ENCODE measurements around the gene VRK3. TPM values are rescaled to one million over a fixed set of nuclear protein-coding genes. Genes with fewer than 3 reads are reported as not detected.

Gene VRK3
- total and polyA plus RNA-seq, 3 donors from 2014 or later: 143 to 375 (median 237) TPM

DNA sequence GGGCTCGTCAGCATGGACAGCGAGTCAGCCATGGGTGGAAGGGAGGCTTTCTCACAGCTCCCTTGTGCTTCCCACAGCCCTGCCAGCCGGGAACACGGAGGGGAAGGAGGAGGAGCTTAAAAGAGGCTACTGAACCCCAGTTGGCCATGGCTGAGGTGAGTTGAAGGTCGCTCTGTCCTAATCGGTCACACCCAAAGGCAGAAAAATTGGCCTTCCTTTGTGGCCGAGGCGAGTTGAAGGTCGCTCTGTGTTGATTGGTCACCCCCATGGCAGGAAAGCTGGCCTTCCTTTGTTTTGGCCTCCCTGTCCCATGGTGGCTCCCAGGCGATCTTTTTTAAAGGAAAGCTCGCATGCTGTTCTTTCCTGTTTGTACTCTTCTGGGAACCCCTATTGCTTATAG, 5.8 kb upstream of the VRK3 start:
- 78 to 87% methylated on average over 10 to 11 of the region's 11 CpGs for WGBS, 2 donors
- TF ChIP-seq CTCF (IDR thresholded peaks at IDR 0.05) (no peak), POLR2A (IDR thresholded peaks at IDR 0.05) (no peak)
- H3K36me3 ChIP-seq (ENCODE audit: low read depth, missing control alignments): no peaks in the 10 kb centered on the region
- no peak overlapping the region for H3K4me3 ChIP-seq
- H3K4me1 ChIP-seq: peaks cover 10% of the 10 kb centered on the region
- no peak for DNase-seq
- no peaks in the 10 kb centered on the region for H3K27me3 ChIP-seq
- no peak overlapping the region for H3K27ac ChIP-seq
- no peaks in the 10 kb centered on the region for H3K9me3 ChIP-seq
- intact Hi-C loops (cut with DNase I; ENCODE audit: low total_unique reads): no loop called here

DNA sequence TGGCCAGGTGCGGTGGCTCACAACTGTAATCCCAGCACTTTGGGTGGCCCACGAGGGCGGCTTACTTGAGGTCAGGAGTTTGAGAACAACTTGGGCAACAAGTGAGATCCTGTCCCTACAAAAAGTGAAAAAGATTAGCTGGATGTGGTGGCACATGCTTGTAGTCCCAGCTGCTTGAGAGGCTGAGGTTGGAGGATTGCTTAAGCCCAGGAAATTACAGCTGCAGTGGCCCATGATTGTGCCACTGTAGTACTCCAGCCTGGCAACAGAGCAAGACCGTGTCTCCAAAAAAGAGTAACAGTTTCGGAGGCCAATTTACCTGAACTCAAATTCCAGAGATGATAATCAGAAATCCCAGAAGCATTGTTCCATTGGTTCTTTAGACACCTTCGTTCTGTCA, 5.1 kb upstream of the VRK3 start:
- 92 to 100% methylated on average over 6 of the region's 6 CpGs for WGBS, 2 donors
- intact Hi-C loops (cut with DNase I; ENCODE audit: low total_unique reads): no loop called here
- H3K27ac ChIP-seq: no peak overlapping the region
- no peak for TF ChIP-seq POLR2A (IDR thresholded peaks at IDR 0.05)
- no peak for TF ChIP-seq CTCF (IDR thresholded peaks at IDR 0.05)
- H3K27me3 ChIP-seq: no peaks in the 10 kb centered on the region
- H3K9me3 ChIP-seq: no peaks in the 10 kb centered on the region
- H3K36me3 ChIP-seq (ENCODE audit: low read depth, missing control alignments): no peaks in the 10 kb centered on the region
- H3K4me3 ChIP-seq: no peak overlapping the region
- peaks cover 10% of the 10 kb centered on the region for H3K4me1 ChIP-seq
- no peak for DNase-seq

GRCh38 chr19:50026550-50026906, 1.4 kb upstream of the VRK3 start:
- Histone ChIP-seq H3K27me3 (no peaks in the 10 kb centered on the region), H3K36me3 (ENCODE audit: low read depth, missing control alignments) (no peaks in the 10 kb centered on the region), H3K4me1 (peaks cover 15% of the 10 kb centered on the region), H3K9me3 (no peaks in the 10 kb centered on the region), H3K4me3 (peak overlapping the region; percentile 74 to 94), H3K27ac (peak overlapping the region in 1 of 2 donors; percentile 75)
- 53 to 59% methylated on average over 7 of the region's 7 CpGs for WGBS, 2 donors
- no peak for DNase-seq
- TF ChIP-seq CTCF (IDR thresholded peaks at IDR 0.05) (no peak), POLR2A (IDR thresholded peaks at IDR 0.05) (no peak)
- intact Hi-C loops (cut with DNase I; ENCODE audit: low total_unique reads): no loop called here

DNA sequence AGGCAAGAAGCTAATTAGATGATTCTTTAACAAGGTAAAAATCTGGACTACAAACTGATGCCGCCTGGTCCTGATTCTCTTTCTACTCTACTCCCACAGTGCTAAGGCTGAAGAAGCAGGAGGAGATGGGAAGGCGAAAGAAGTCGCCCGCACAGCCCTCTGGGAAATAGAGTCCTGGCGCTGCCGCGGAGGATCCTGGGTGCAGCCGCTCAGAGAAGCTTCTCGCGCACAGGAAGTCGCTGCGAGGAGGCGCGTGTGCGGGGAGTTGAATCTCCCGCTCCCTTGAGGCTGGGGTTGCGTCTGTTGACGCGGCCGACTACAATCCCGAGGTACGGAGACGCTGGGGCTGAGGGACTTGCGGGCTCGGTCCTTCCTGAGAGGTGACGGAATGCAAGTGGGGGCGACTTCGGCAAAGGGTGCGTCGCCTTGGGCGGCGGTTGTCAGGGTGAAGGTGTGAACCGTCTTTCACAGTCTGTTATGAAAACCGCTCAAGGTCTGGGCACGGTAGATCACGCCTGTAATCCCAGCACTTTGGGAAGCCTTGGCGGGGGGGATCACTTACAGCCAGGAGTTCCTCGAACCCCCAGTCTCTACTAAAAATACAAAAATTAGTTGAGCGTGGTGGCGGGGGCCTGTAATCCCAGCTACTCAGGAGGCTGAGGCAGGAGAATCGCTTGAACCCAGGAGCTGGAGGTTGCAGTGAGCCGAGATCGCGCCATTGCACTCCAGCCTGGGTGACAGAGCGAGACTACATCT, 800 bp upstream of the VRK3 start, which contains the start of gene ZNF473:
TSS of gene ZNF473 (plus strand) at position 212 of the 756 bp plus-strand sequence. CDS start 5,078 bp downstream, outside the sequence.
- H3K36me3 ChIP-seq (ENCODE audit: low read depth, missing control alignments): no peaks in the 10 kb centered on the region
- peak; percentile 97 for DNase-seq
- peaks cover 15% of the 10 kb centered on the region for H3K4me1 ChIP-seq
- no peak for TF ChIP-seq CTCF (IDR thresholded peaks at IDR 0.05)
- no peak for TF ChIP-seq POLR2A (IDR thresholded peaks at IDR 0.05)
- H3K9me3 ChIP-seq: no peaks in the 10 kb centered on the region
- H3K4me3 ChIP-seq: peak within 1 kb of the TSS; percentile 77 to 94
- intact Hi-C loops (cut with DNase I; ENCODE audit: low total_unique reads): no loop called here
- H3K27me3 ChIP-seq: no peaks in the 10 kb centered on the region
- 9 to 12% methylated on average over 31 to 45 of the region's 45 CpGs for whole genome bisulfite sequencing, 2 donors
- peak within 1 kb of the TSS; percentile 86 to 89 for H3K27ac ChIP-seq

DNA sequence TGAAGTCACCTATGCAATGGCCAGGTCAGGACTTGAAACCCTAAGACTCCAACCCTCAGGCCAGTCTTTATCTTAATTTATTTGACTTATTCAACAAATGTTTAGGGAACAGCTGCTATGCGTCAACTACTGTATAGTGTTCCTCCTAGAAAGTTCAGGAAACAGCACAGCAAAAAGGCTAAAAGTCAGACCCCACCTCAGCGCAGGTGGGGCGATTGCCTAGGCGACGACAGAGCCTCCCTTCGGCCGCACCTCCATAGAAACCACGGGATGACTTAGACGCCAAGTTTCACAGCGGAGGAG, 502 bp downstream of the VRK3 start:
- no peaks in the 10 kb centered on the region for H3K9me3 ChIP-seq
- no peak for DNase-seq
- WGBS, 2 donors: 0% methylated on average over 10 of the region's 10 CpGs
- no peaks in the 10 kb centered on the region for H3K36me3 ChIP-seq (ENCODE audit: low read depth, missing control alignments)
- H3K27ac ChIP-seq: peak overlapping the region; percentile 86 to 89
- peak overlapping the region; percentile 77 to 94 for H3K4me3 ChIP-seq
- H3K27me3 ChIP-seq: no peaks in the 10 kb centered on the region
- H3K4me1 ChIP-seq: peaks cover 15% of the 10 kb centered on the region
- TF ChIP-seq POLR2A (IDR thresholded peaks at IDR 0.05) (no peak), CTCF (IDR thresholded peaks at IDR 0.05) (no peak)
- intact Hi-C loops (cut with DNase I; ENCODE audit: low total_unique reads): no loop called here

Data from testis (tissue), 3 donors.